ENCODE results near the gene CCDC92B. TPM values are rescaled to one million over a fixed set of nuclear protein-coding genes. Genes with fewer than 3 reads are reported as not detected.

The CCDC92B gene
- total and polyA plus RNA-seq, 2 of the 4 experiments (the other 2 are of a cell fraction): not detected

GRCh38 chr17:2689411-2690164 lies 59.9 kb downstream of the CCDC92B start:
- Histone ChIP-seq H3K9me3 (ENCODE audit: control insufficient read depth, insufficient read depth, low read length) (no peaks in the 10 kb centered on the region), H2BK120ac (ENCODE audit: low read depth, low read length) (no peak overlapping the region), H3K9ac (ENCODE audit: low read depth, low read length) (no peak overlapping the region), H2BK20ac (ENCODE audit: low read depth, low read length) (no peak overlapping the region), H2AK5ac (ENCODE audit: low read depth, low read length) (no peak overlapping the region), H2AK9ac (replicated peaks; ENCODE audit: low read depth, low read length, poor library complexity) (no peak overlapping the region), H3K18ac (ENCODE audit: low read depth, low read length) (no peak overlapping the region), H2BK15ac (ENCODE audit: low read depth, low read length) (no peak overlapping the region), H3K79me1 (ENCODE audit: low read depth in 1 of 2, low read length in 2 of 2) (peaks cover 0 to 33% of the 10 kb centered on the region in 2 experiments; a peak in 2 of 4 replicates), H2BK5ac (ENCODE audit: low read depth, low read length, poor library complexity, severe bottlenecking) (no peak overlapping the region), H3K23ac (ENCODE audit: low read depth, low read length) (no peak overlapping the region; the same call in 1 of the 2 replicates), H3K56ac (ENCODE audit: extremely low read depth, insufficient read depth, low read length) (no peak overlapping the region), H4K8ac (ENCODE audit: low read depth in 2 of 2, low read length in 2 of 2) (0 out of 4 replicates have a peak overlapping the region, but pooled peaks of 1 of the 2 experiments have one; percentile 28), H3K14ac (replicated peaks; ENCODE audit: low read depth, low read length) (no peak overlapping the region; the same call in 1 of the 2 replicates), H4K5ac (ENCODE audit: low read depth, low read length) (no peak overlapping the region), H4K91ac (ENCODE audit: insufficient read depth, low read depth, low read length) (no peak overlapping the region), H3K27me3 (ENCODE audit: control insufficient read depth, insufficient read depth, low read length) (no peaks in the 10 kb centered on the region), H3K9me1 (ENCODE audit: insufficient read depth, low read length) (peaks cover 9% of the 10 kb centered on the region; the same call in 1 of the 2 replicates), H3K36me3 (ENCODE audit: control insufficient read depth, insufficient read depth, low read length) (peaks cover 24% of the 10 kb centered on the region), H3K4me2 (ENCODE audit: low read depth, low read length) (no peak overlapping the region), H2AFZ (replicated peaks; ENCODE audit: low read length, poor library complexity) (no peak overlapping the region), H3K4me3 (ENCODE audit: insufficient read depth, low read depth, low read length) (no peak overlapping the region), H3K4me1 (ENCODE audit: control insufficient read depth, insufficient read depth, low read length) (peaks cover 5% of the 10 kb centered on the region; the same call in 1 of the 2 replicates), H4K20me1 (ENCODE audit: insufficient read depth, low read length) (peaks cover 27% of the 10 kb centered on the region), H3K27ac (ENCODE audit: insufficient read depth, low read length) (no peak overlapping the region), H3K4ac (ENCODE audit: low read depth, low read length) (no peak overlapping the region)
- no peak for ATAC-seq (ENCODE audit: low read depth)
- BruUV-seq (replicated peaks): no TSS peak
- POLR2A ChIA-PET (ENCODE audit: unreplicated experiment): no interaction called here
- in situ Hi-C loops (cut with MboI; ENCODE audit: low sequenced_read_pairs) (no loop called here), dilution Hi-C loops (cut with HindIII; ENCODE audit: low sequenced_read_pairs, unreplicated experiment) (no loop called here), intact Hi-C loops (cut with micrococcal nuclease) (no loop called here)
- no peak for DNase-seq
- CTCF ChIA-PET: no interaction called here
- 62% methylated on average over 19 of the region's 40 CpGs; no CpG with 5 or more reads in 1 of the 2 experiments for WGBS, 2 experiments (ENCODE audit: extremely low coverage in 2 of 2, insufficient read length in 1 of 2)
- TF ChIP-seq RCOR1 (IDR thresholded peaks at IDR 0.05; ENCODE audit: insufficient replicate concordance, low read length) (no peak), CHD1 (IDR thresholded peaks at IDR 0.05; ENCODE audit: low read depth, low read length) (no peak), ELK1 (IDR thresholded peaks at IDR 0.05; ENCODE audit: borderline replicate concordance, low read depth, low read length) (no peak), BHLHE40 (IDR thresholded peaks at IDR 0.05; ENCODE audit: low read depth, low read length) (no peak), RFX5 (IDR thresholded peaks at IDR 0.05; ENCODE audit: low read depth, low read length) (no peak), CEBPB (IDR thresholded peaks at IDR 0.05; ENCODE audit: low read depth, low read length) (no peak), MAZ (IDR thresholded peaks at IDR 0.05; ENCODE audit: borderline replicate concordance, low read depth, low read length) (no peak), POLR2A (IDR thresholded peaks at IDR 0.05; ENCODE audit: low read depth, low read length) (no peak), MXI1 (IDR thresholded peaks at IDR 0.05; ENCODE audit: borderline replicate concordance, low read depth, low read length) (no peak), CTCF (conservative IDR thresholded peaks at IDR 0.05; ENCODE audit: low read depth, low read length) (no peak), MAFK (IDR thresholded peaks at IDR 0.05; ENCODE audit: low read depth, low read length) (no peak), NFE2L2 (IDR thresholded peaks at IDR 0.05; ENCODE audit: low read depth, low read length) (no peak), SMC3 (IDR thresholded peaks at IDR 0.05; ENCODE audit: low read depth, low read length) (no peak), RAD21 (IDR thresholded peaks at IDR 0.05; ENCODE audit: low read length) (no peak), FOS (IDR thresholded peaks at IDR 0.05; ENCODE audit: low read depth, low read length) (no peak)

Measured in IMR-90 (cell line).